Measurements from ENCODE around the gene GPR78. TPM values are rescaled to one million over a fixed set of nuclear protein-coding genes. Genes with fewer than 3 reads are reported as not detected.

GPR78 gene
- total and polyA plus RNA-seq, 8 donors = 0.31 to 2.3 (median 0.55) TPM; not detected in 5

DNA sequence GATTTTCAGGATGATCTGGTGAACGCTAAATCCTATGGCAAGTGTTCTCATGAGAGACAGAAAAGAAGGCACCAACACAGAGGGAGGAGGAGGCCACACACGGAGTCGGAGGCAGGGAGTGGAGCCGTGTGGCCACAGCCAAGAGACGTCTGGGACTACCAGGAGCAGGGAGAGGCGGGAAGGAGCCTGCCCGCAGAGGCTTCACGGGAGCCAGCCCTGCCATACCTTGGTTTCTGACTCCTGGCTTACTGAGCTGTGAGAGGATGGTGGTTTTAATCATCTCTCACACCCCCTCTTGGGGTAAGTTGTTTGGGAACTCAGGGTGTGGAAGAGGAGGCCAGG lies 33.5 kb upstream of the GPR78 start:
- Histone ChIP-seq H3K4me3 (no peak overlapping the region), H3K27ac (no peak overlapping the region), H3K36me3 (no peaks in the 10 kb centered on the region), H3K9me3 (no peaks in the 10 kb centered on the region), H3K27me3 (peaks cover 0 to 14% (median 3%) of the 10 kb centered on the region in 3 donors), H3K4me1 (peaks cover 0 to 5% (median 0%) of the 10 kb centered on the region in 4 donors)
- WGBS, 5 donors = 65 to 90% (median 80%) methylated on average over 8 of the region's 8 CpGs
- no peak for TF ChIP-seq EP300 (IDR thresholded peaks at IDR 0.05)
- no peak for TF ChIP-seq POLR2A (IDR thresholded peaks at IDR 0.05)
- TF ChIP-seq, protein P1, sequence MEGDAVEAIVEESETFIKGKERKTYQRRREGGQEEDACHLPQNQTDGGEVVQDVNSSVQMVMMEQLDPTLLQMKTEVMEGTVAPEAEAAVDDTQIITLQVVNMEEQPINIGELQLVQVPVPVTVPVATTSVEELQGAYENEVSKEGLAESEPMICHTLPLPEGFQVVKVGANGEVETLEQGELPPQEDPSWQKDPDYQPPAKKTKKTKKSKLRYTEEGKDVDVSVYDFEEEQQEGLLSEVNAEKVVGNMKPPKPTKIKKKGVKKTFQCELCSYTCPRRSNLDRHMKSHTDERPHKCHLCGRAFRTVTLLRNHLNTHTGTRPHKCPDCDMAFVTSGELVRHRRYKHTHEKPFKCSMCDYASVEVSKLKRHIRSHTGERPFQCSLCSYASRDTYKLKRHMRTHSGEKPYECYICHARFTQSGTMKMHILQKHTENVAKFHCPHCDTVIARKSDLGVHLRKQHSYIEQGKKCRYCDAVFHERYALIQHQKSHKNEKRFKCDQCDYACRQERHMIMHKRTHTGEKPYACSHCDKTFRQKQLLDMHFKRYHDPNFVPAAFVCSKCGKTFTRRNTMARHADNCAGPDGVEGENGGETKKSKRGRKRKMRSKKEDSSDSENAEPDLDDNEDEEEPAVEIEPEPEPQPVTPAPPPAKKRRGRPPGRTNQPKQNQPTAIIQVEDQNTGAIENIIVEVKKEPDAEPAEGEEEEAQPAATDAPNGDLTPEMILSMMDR (IDR thresholded peaks at IDR 0.05) = no peak
- TF ChIP-seq POLR2AphosphoS5 (IDR thresholded peaks at IDR 0.05) = no peak
- intact Hi-C loops (cut with DNase I; ENCODE audit: low total_unique reads) = loop anchor here (5.0 kb wide), 1 partner anchor 74 kb away; no protein-coding TSS in a partner anchor
- DNase-seq = no peak

DNA sequence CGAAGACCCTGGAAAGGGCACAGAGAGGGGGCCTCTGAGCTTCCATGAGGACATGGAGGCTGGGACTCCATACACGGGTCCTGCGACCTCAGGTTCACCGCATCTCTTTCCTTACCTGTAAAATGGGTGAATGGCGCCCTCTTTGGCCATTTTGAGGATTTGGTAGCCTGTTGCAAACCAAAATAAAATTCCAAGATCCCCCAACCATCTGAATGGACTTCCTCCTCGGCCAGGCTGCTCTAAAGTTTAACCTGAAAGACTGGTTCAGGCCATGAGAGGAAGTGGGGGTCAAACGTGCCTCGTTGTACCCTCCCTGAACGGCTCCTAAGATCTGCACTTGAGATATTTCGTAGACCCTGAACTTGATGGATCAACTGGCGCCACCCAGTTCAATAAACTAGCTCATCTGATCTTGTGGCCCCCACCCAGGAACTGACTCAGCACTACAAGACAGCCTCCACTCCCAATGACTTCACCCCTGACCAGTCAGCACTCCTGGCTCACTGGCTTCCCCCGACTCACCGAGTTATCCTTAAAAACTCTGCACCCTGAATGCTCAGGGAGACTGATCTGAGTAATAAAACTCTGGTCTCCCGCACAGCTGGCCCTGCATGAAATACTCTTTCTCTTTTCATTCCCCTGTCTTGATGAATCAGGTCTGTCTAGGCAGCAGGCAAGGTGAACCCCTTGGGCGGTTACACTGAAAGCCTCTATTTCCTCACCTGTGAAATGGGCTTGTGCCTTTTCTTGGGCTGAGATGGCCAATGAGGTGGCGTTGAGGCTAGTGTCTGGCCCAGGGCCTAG lies 32.9 kb upstream of the GPR78 start:
- Histone ChIP-seq H3K9me3 (no peaks in the 10 kb centered on the region), H3K4me3 (no peak overlapping the region), H3K27ac (no peak overlapping the region), H3K36me3 (no peaks in the 10 kb centered on the region), H3K4me1 (peaks cover 0 to 5% (median 0%) of the 10 kb centered on the region in 4 donors), H3K27me3 (peaks cover 0 to 14% (median 3%) of the 10 kb centered on the region in 3 donors)
- DNase-seq = peak in 1 of 2 donors; percentile 49
- TF ChIP-seq POLR2AphosphoS5 (IDR thresholded peaks at IDR 0.05) = no peak
- TF ChIP-seq POLR2A (IDR thresholded peaks at IDR 0.05) = no peak
- TF ChIP-seq, protein P1 (IDR thresholded peaks at IDR 0.05) = peak in 4 of 7 experiments; percentile 2 to 41 (median 33)
- no peak for TF ChIP-seq EP300 (IDR thresholded peaks at IDR 0.05)
- WGBS, 5 donors = 54 to 69% (median 58%) methylated on average over 15 to 16 of the region's 16 CpGs
- intact Hi-C loops (cut with DNase I; ENCODE audit: low total_unique reads) = loop anchor here (5.0 kb wide), 1 partner anchor 75 kb away; no protein-coding TSS in a partner anchor

DNA sequence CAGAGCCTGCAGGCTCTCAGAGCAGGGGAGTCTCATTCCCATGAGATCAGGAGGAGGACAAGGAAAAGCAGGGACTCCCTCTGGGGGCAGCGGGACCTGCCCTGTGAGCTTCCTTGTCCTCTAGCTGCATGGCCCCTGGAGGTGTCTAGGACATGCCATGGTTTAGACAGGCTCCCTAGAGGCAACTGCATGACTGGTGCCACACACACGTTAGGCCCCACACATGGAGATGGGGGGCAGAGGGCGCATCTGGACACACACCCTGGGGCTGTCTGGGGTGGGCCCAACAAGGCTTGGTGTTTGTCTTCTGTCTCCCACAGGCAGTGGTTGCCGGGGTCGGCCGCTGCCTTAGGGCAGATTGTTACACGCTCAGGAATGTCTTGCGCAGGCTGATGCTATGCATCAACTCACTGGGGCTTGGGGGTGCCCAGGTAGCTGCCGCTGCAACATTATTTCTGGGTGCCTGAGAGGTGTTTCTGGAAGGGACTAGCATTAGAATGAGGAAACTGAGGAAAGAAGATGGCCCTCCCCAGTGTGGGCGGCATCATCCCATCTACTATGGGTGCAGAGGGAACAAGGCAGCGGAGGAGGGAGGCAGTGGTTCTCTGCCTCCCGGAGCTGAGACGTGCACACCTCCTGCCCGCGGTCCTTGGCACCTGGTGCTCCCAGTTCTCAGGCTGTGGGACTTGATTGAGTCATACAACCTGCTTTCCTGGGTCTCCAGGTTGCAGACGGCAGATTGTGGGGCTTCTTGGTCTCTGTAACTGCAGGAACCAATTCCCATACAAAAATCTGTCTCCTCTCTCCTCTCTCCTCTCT lies 32.1 kb upstream of the GPR78 start:
- no peak for DNase-seq
- TF ChIP-seq, protein P1 (IDR thresholded peaks at IDR 0.05) = no peak
- TF ChIP-seq POLR2A (IDR thresholded peaks at IDR 0.05) = no peak
- TF ChIP-seq POLR2AphosphoS5 (IDR thresholded peaks at IDR 0.05) = no peak
- no peak for TF ChIP-seq EP300 (IDR thresholded peaks at IDR 0.05)
- peaks cover 0 to 5% (median 0%) of the 10 kb centered on the region in 4 donors for H3K4me1 ChIP-seq
- no peaks in the 10 kb centered on the region for H3K9me3 ChIP-seq
- WGBS, 5 donors = 83 to 91% (median 89%) methylated on average over 15 to 16 of the region's 16 CpGs
- no peak overlapping the region for H3K27ac ChIP-seq
- no peaks in the 10 kb centered on the region for H3K36me3 ChIP-seq
- intact Hi-C loops (cut with DNase I; ENCODE audit: low total_unique reads) = loop anchor here (5.0 kb wide), 1 partner anchor 76 kb away; no protein-coding TSS in a partner anchor
- no peak overlapping the region for H3K4me3 ChIP-seq
- peaks cover 0 to 14% (median 3%) of the 10 kb centered on the region in 3 donors for H3K27me3 ChIP-seq

DNA sequence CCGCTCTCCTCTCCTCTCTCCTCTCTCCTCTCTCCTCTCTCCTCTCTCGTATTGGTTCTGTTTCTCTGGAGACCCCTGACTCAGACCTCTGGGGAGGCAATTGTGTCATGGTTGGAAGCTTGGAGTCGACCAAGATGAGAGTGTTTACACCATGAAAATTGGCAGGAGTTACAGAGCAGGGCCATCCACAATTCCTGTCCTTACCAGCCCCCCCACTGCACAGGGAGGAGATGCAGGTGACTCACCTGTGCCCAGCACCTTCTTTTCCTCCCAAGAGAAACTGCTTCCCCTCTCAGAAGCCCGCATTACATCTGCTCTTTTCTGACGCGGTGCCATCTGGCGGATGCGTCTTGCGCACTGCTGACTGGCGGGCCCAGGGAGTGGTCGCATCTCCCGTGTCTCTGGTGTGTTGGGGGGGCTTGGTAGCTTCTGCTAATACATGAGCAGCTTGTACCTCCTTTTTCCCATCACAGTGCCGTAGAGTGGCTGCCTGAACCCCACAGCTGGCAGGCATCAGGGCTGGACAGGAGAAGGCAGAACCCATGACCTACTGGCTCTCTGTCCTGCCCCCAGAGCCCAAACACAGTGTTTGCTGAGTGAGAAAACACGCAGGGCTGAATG lies 31.4 kb upstream of the GPR78 start:
- DNase-seq = no peak
- peaks cover 0 to 5% (median 0%) of the 10 kb centered on the region in 4 donors for H3K4me1 ChIP-seq
- H3K36me3 ChIP-seq = no peaks in the 10 kb centered on the region
- no peak overlapping the region for H3K27ac ChIP-seq
- 73 to 84% (median 82%) methylated on average over 14 of the region's 14 CpGs for WGBS, 5 donors
- H3K27me3 ChIP-seq = peaks cover 0 to 14% (median 3%) of the 10 kb centered on the region in 3 donors
- intact Hi-C loops (cut with DNase I; ENCODE audit: low total_unique reads) = loop anchor here (5.0 kb wide), 1 partner anchor 77 kb away; no protein-coding TSS in a partner anchor
- TF ChIP-seq EP300 (IDR thresholded peaks at IDR 0.05) (no peak), POLR2AphosphoS5 (IDR thresholded peaks at IDR 0.05) (no peak), POLR2A (IDR thresholded peaks at IDR 0.05) (no peak)
- TF ChIP-seq, protein P1 (IDR thresholded peaks at IDR 0.05) = no peak
- H3K9me3 ChIP-seq = no peaks in the 10 kb centered on the region
- H3K4me3 ChIP-seq = no peak overlapping the region
